ENCODE measurements around the gene FANK1.
"Not testable (repeated sequence)": the region's sequence is repeated elsewhere in the genome, so short reads cannot be mapped to it uniquely, and the experiment has no call there.

The FANK1 gene

DNA sequence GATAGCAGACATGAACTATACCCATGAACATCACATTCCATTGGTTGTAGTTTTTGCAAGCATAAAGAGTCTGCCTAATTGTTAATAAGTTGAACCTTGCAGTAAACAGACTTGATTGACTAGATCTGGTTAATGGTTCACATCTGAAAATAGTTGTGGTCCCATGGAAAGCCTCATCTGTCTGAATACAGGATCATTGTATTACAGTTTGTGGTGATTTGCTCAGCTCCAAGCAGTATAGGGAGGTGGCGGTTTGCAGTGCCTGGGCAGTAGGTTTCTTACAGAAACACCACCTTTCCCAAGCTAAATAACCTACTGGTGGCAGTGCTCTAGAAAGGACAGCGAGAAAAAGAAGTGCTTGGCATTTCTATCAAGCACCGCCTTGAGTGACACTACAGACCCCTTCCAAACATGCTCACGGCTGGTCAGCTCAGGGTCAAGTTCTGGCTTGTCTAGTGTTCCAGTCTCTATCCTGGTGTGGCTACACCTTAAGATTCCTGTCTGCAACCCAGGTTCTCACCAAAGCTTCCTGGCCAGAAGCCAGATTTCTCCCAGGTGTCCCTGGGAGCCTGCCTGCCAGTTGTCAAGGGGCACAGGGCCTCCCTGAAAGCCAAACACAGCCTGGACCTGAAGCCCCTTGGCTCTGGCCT, 119.9 kb downstream of the FANK1 start:
- in situ Hi-C loops (cut with MboI; ENCODE audit: low sequenced_read_pairs), result no loop called here

DNA sequence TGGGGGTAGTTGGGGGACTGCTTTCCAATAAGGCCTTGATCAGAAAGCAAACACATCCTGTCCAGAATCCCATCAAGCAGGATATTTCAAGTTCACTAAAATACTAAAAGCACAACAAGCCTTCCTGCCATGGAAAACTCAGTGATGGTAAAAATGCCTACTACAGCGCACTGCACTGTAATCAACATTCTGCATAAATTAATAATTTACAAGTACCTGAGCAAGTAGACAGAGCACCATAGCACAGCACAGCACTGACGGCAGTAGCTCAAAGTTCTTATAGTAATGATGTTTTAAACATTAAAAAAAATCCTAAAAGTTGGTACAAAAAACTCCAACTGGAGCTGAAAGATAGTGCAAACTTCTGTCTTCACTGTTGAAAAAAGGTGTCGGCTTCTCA, 120.5 kb downstream of the FANK1 start:
- in situ Hi-C loops (cut with MboI; ENCODE audit: low sequenced_read_pairs), result no loop called here

DNA sequence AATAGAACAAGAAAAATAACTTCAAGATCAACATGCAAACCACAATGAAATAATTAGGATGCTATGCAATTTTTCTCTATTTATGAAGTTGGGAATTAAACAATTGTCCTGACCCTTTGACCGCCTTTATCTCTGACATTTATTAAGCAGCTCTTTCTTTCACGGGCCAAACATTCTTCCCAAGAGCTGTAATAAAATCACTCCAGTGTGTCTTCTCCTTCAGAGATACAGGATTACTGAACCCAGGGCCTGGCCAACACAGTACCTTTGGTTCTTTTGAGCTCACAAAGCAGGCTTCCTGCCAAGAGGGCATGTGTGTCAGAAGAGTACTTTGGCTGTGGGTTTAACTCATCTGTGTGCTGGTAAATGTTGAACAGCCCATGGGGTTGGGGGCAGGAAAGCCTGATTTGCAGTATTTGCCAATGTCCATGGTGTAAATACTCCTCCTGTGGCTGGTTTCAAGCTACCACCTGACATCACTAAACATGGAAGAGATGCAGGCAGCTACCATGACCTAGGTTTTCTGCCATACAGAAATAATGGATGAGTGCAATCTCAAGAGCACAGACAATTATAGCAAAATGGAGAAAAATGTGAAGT, 121.7 kb downstream of the FANK1 start:
- in situ Hi-C loops (cut with MboI; ENCODE audit: low sequenced_read_pairs), result no loop called here

DNA sequence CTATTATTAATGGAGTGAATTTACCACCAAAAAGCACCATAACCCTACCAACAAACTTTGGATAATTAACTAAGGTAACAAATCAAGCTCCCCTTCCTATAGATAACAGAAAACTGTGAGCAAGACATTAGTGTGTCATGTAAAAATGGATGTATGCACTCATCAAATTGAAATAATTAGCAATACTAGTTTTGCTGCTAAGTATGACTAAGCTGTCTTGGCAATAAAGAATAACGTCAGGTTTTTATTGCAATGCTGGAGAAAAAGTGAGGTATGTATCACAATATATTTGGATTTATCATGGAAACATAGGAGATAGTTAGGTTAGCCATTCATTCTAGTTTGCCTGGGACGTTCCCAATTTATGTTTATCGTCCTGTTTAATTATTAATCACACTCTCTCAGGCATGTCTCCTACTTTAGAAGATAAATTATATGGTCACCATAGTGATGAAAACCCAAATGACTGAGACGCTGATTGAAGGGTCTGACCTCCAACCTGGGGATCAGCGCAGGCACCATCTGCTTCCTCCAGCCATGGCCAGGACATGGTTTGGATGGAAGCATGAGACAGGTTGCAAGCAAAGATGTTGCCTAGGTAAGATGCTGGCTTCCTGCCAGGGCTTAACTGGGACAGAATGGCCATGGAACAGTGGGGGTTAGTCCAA, 125.6 kb downstream of the FANK1 start:
- in situ Hi-C loops (cut with MboI; ENCODE audit: low sequenced_read_pairs), result no loop called here

DNA sequence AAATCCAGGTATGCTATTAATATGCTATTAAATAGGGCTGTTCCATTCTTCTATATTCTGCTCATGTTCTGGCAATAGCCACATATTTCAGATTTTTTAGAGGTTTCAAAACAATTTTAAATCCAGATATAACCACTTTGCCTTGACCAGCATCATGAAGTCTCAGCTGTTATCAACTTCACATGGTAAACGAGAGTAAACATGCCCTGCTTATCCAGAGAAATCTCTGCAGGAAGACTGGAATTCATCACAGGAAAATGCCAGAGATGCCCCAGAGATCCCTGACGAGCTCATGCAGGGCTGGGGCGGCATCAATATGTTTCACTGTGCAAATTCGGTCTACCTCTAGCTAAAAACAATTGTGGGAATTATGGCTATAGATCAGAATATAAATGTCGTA, 126.5 kb downstream of the FANK1 start:
- in situ Hi-C loops (cut with MboI; ENCODE audit: low sequenced_read_pairs), result no loop called here

DNA sequence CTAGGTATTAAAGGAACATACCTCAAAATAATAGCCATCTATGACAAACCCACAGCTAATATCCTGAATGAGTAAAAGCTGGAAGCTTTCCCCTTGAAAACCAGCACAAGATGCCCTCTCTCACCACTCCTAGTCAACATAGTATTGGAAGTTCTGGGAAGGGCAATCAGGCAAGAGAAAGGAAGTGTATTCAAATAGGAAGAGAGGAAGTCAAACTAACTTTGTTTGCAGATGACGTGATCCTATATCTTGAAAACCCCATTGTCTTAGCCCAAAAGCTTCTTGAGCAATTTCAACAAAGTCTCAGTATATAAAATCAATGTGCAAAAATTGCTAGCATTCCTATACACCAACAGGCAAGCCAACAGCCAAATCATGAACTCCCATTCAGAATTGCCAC, 131.3 kb downstream of the FANK1 start:
- in situ Hi-C loops (cut with MboI; ENCODE audit: low sequenced_read_pairs), result no loop called here

DNA sequence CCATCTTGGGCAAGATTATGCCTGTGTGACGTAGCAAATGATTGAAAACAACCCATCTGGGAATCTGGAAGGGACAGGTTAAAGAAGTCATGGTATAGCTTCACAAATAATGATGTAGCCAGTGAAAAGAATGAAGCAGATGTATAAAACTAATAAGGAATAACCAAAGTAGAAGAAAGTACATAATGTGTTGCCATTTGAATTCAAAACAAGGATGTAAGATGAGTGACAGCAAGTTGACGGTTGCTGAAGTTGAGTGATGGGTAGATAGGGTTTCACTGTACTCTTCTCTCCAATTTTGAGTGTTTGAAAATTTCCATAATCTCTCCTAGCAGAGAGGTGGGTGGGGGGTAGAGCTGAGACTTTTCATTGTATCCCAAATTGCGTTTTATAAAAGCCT, 133.6 kb downstream of the FANK1 start:
- in situ Hi-C loops (cut with MboI; ENCODE audit: low sequenced_read_pairs), result no loop called here

DNA sequence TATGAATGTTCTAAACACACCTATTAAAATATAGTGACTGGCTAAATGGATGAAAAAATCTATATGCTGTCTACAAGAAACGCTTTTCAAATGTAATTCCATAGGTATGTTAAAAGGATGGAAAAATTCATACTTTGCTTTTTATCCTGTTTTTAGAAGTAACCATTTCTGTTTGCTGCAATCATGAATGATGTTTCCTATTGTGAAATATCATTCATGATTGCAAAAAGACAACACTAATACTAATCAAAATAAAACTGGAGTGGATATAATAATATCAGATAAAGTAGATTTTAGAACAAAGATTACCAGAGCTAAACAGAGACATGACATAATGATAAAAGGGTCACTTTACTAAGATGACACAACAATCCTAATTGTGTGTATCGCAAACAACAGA, 138.2 kb downstream of the FANK1 start:
- in situ Hi-C loops (cut with MboI; ENCODE audit: low sequenced_read_pairs), result no loop called here

DNA sequence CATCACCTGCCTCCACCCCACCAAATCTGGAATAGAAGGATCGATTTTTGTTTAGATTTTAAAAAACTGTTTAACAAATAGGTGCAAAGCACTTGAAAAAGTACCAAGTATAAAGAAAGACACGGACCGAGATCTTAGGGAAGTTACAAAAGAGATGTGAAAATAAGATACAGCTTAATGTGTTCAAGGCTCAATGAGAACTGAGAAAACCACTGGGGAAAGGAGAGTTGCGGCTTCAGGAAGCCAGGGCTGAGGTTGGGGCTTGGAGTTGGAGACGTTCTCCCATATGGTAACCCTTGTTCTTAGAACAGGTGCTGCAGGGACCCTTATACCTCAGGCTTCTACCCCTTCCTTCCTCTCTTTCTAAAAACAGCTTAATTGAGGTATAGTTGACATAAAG, 140.2 kb downstream of the FANK1 start:
- in situ Hi-C loops (cut with MboI; ENCODE audit: low sequenced_read_pairs), result no loop called here

DNA sequence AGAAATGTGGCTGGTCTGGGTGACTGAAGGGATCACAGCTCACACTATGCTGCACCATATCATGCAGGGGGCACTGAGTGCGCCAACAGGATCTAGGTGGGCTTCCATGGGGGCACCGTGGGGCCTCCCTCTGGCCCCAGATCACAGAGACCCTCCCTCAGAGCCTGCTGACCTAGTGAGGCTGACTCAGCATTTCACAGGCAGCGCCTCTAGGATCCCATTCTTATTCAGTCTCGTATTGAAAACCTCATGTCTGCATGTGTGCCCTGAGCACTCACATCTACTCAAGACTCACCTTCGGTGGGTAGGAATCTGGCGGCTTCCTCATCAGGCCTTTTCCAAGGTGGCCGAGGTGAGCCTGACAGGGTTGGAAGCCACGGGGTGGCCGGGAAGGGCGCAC, 141.6 kb downstream of the FANK1 start:
- in situ Hi-C loops (cut with MboI; ENCODE audit: low sequenced_read_pairs), result no loop called here

DNA sequence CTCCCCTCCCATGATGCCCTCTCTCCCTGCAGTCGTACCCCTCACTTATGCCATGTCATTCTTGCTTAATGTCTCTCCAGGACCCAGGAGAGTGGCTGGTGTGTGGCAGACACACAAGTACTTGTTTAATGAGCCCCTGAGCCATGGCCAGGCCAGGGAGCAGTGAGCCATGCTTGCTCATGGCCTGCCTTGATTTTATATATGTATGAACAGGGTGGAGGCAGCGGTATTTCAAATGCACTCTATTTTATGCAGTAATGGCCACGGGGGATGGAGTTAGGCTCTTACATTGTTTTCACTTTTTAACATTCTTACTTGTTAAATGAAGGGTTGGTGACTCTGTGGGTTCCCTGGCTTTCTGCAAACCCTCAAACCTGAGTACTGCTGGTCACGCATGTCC, 144.8 kb downstream of the FANK1 start:
- in situ Hi-C loops (cut with MboI; ENCODE audit: low sequenced_read_pairs), result no loop called here

DNA sequence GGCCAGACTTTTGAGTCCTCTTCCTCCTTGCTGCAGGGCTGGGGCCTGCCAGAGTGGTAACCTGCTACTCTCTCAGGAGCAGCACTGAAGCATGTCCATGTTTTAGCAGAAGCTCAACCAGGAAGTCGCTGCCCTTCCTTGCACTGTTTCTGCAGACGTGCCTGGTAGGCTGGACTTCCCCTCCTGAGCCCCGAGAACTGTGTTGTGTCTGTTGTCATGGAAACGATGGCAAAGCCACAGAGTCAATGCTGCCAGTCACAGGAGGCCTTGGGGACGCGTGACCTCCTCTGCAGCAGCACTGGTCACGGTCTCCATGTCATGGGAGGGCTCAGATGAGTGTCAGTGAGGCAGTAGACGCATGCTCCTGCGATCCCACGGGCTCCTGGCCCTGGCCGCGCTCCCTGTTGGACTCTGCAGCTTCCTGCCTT, 145.5 kb downstream of the FANK1 start:
- in situ Hi-C loops (cut with MboI; ENCODE audit: low sequenced_read_pairs), result no loop called here

DNA sequence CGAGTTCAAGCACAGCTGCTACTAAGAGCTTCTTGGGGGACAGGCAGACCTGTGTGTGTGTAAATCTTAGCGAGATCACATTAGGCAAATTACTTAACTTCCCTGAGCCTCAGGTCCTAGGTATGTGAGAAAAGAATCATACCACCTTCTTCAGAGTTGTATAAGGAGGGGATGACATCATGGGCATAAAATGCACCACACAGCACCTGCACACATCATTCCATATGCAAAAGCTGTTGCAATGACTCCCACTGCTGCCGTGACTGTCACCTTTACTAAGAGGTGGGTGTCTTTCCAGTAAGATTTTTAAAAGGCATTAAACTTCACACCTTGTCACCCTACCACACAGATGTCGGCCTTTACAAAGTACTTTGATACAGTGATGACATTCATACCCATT, 146.0 kb downstream of the FANK1 start:
- in situ Hi-C loops (cut with MboI; ENCODE audit: low sequenced_read_pairs), result no loop called here

DNA sequence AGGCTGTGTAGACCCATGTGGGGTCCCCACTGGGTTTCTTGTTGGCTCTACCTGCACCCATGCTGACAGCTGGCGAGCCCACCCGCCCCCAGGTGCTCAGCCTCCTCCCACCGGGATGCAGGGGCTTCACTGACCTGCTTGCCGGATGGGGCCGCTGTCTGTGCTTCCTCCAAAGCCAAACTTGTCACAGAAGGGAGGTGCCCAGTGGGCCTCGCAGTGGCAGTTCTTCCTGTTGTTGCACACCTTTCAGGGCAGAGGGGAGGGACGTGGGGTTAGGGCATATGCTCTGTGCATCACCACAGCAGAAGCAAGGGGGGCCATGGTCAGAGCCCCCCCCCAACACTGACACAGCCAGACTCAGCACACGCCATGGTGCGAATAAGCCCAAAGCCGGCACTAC, 146.5 kb downstream of the FANK1 start:
- in situ Hi-C loops (cut with MboI; ENCODE audit: low sequenced_read_pairs), result no loop called here

DNA sequence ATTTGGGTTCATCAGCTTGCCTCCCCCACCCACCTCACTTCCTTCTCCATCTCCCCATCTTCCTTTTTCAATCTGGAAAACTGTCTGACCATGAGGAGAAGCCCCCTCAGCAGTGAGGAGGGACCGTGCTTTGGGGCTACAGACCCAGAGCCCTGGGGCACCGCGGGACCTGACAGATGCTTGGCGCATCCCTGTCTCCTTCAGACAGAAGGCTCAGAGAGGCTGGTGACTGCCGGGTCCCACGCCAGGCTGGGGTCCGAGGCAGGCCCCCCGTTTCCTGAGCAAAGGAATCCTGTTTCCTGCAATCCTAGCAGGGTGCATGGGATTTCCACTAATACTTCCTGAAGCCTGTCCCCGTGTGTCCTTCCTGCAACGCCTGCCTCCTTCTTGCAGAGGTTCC, 147.0 kb downstream of the FANK1 start:
- in situ Hi-C loops (cut with MboI; ENCODE audit: low sequenced_read_pairs), result no loop called here

DNA sequence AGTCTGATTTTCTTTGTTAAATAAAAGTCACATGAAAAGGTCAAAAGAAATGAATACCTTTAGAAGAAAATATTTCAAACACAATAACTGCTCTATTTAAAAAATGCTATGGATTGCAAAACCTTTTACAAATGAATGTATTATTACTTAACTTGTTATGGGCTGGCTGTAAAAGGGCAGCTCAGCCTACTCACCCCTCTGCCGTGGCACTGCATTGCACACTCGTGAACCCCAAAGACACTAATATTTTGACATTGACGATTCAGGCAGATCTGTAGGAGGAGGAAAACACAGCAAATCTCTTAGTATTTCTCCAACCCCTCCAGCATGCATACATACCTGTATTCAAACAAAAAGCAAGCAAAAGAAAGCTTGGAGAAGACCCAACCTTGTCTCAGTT, 149.5 kb downstream of the FANK1 start:
- in situ Hi-C loops (cut with MboI; ENCODE audit: low sequenced_read_pairs), result no loop called here

DNA sequence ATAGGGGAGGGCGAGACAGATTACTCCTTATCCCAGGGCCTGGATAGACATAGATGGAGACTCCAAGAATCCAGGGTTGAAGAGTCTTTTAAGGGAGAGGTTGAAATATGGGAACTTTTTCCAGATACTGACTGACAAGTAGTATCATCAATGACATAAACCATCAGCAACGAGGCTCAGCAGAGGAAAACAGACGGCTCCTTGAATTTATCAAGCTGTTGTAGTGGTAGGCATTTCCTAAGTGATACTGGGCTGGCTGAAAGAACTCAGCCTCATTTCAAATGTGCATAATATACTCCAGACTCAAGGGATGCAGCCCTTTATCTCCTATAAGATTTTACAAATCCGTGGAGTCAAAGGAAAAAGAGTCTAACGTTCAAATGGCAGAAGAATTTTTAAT, 150.5 kb downstream of the FANK1 start:
- in situ Hi-C loops (cut with MboI; ENCODE audit: low sequenced_read_pairs), result no loop called here

DNA sequence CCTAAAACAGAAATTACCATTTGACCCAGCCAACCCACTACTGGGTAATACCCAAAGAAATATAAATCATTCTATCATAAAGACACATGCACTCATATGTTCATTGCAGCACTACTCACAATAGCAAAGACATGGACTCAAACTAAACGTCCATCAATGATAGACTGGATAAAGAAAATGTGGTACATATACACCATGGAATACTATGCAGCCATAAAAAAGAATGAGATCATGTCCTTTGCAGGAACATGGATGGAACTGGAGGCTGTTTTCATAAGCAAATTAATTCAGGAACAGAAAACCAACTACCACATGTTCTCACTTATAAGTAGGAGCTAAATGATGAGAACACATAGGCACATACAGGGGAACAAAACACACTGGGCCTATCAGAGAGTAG, 151.4 kb downstream of the FANK1 start:
- in situ Hi-C loops (cut with MboI; ENCODE audit: low sequenced_read_pairs), result not testable (repeated sequence)

DNA sequence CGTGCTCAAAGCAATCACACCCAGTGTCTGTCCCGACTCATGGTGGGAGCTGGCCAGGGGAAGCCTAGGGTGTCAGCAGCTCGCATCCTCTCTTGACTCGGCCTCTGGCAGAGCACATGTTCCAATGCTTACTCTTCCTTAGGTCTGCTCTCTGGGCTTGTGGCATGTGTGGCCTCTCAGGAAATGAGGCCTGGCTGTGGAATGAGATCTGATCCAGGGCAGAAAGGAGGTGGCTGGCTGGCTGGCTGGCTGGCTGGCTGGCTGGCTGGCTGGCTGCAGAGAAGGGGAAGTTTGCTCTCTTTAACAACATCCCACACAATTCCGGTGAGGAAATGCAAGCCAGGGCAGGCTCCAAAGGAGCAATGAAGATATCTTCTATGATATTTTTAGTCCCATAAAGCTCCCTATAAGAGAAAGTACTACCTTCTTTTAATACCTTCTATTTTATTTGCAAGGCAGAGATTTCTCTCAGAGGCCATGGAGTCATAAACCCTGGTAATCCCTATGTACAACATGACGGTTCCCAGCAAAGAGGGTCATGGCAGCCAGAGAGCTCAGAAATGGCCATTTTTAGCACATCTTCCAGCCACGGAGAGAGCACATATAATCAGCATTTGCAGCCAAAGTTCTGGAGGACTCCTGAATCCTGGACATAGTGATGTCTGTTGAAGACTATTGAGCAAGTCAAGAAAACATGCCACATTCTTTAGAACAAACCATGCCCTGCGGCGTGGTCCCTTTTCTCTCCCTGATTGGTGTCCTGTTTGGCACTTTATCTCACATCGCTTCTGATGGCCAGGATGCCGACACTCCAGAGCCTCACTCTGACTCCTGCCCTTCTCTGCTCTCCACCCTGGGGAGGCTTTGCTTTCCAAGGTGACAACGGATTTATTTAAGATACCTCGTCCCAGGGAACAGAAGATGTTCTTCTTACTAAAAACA, 153.7 kb downstream of the FANK1 start:
- in situ Hi-C loops (cut with MboI; ENCODE audit: low sequenced_read_pairs), result no loop called here

DNA sequence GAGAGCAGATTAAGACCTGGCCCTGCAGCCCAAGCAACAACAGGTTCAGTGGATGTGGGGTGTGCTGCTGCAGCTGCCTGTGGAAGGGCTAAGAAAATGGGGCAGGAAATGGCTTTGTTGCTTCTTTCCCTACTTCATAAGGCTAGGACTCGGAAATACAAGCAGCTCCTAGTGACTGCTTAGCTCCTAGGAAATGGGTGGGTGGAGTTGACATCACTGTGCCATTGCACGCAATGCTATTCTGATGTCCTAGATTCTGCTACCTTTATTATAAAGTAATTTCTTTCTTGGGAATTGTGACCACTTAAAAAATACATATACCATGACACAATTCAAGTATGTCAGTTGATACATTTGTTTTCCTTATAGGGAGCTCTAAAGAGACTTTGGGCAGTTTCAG, 155.8 kb downstream of the FANK1 start:
- in situ Hi-C loops (cut with MboI; ENCODE audit: low sequenced_read_pairs), result no loop called here

DNA sequence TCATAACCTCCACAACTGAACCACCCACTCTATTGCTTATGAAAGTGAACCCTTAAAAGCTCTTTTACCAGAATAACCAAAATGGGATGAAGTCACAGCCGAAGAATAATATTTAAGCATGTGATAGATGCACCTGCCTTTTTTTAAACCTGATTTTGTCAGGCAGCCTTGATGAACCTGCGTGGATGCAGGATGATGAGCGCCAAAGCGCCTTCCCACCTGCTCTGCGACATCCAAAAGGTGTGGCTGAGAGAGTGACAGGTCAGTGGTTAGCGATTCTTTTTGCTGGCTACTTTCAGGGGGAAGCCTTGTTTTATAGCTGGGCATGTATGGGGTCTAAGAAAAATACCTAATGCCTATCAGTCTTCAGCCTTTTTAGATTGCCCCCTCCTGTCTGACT, 157.8 kb downstream of the FANK1 start:
- in situ Hi-C loops (cut with MboI; ENCODE audit: low sequenced_read_pairs), result no loop called here

DNA sequence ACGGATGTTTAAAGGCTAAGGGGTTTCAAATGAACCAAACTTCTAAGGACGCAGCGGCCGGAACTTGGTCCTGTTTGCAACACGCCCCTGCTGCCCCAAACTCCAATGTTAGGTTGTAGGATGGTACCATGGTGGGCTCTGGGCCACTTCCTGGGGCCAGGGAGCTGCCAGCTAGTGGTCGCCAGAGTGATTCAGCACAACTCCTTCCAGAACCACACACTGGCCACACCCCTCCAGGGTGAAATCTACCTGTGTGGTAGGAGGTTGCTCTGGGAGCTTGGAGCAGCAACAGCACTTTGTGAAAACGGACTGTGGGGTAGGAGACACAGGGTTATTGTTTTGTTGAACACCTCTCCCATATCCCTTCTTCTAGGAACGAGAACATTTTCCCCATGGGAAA, 161.1 kb downstream of the FANK1 start:
- in situ Hi-C loops (cut with MboI; ENCODE audit: low sequenced_read_pairs), result no loop called here
